Tibial artery (tissue), 4 donors: ENCODE results near the gene RNU6-8.

ENCODE experiments used
- DNase-seq, 2 donors: peaks; one replicate each; pipeline ENCODE4 v3.0.0-alpha.2; 2019
- H3K27ac ChIP-seq, 2 donors: fragments of 200-600 bp; sonication (generic) in 1 of 2; 1 replicate in 1 of 2; 2 replicates in 1 of 2; pipeline ENCODE4 v1.5.1; 2018 to 2019; ENCODE audit warnings: mild to moderate bottlenecking in 1 of 2
- H3K27me3 ChIP-seq, 2 donors: fragments of 200-600 bp; sonication (generic) in 1 of 2; one replicate each; pipeline versions ENCODE4 v1.5.1 to v1.6.0; 2016 to 2019
- H3K36me3 ChIP-seq, 3 donors: fragments of 200-600 bp; sonication (generic) in 2 of 3; one replicate each; pipeline ENCODE4 v1.5.1; 2016 to 2019; ENCODE audit warnings: mild to moderate bottlenecking in 2 of 3
- H3K4me1 ChIP-seq, 4 donors: fragments of 200-600 bp; sonication (generic) in 2 of 4; 1 replicate in 3 of 4; 2 replicates in 1 of 4; pipeline ENCODE4 v1.5.1; 2016 to 2019
- H3K4me3 ChIP-seq, 2 donors: fragments of 200-600 bp; sonication (generic) in 1 of 2; 1 replicate in 1 of 2; 2 replicates in 1 of 2; pipeline ENCODE4 v1.5.1; 2018 to 2019; ENCODE audit warnings: mild to moderate bottlenecking in 2 of 2
- H3K9me3 ChIP-seq, 3 donors: fragments of 200-600 bp; sonication (generic) in 1 of 3; one replicate each; pipeline ENCODE4 v1.5.1; 2016 to 2019
- intact Hi-C: fragments of 100-400 bp; cut with DNase I; formaldehyde crosslinking; loops from one replicate; pipeline ENCODE4 v1.15.0; 2023; ENCODE audit warnings: low total_unique reads
- TF ChIP-seq, protein P1 (sequence below), 2 experiments: fragments of 200-600 bp in 1 of 2; fragments of 450-650 bp in 1 of 2; IDR thresholded peaks; one replicate each; pipeline ENCODE4 v1.5.1; 2017 to 2019; ENCODE audit warnings: antibody characterized with exemption in 2 of 2, mild to moderate bottlenecking in 1 of 2, moderate library complexity in 1 of 2

The RNU6-8 gene

DNA sequence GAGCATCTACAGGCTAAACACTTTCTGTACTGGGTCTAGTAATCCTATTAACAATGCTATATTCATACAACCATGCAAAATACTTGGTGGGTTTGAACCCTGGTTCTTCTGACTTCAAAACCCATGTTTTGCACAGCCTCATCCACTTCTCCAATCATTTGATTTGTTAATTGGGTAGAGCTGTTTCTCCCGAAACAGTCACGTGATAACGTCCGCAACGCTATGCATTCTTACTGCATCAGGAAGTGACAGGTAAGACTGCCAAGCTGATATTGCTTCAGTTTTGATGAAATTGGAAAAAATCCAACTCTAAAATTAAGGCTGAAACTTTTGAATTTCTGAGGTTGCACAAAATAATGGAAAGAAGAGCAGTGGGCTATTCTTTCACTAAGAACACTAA is 31.6 kb downstream of the RNU6-8 start:
- Histone ChIP-seq H3K9me3 (no peaks in the 10 kb centered on the region), H3K27me3 (no peaks in the 10 kb centered on the region), H3K36me3 (no peaks in the 10 kb centered on the region), H3K4me3 (no peak overlapping the region), H3K27ac (no peak overlapping the region), H3K4me1 (no peaks in the 10 kb centered on the region)
- intact Hi-C loops: no loop called here
- TF ChIP-seq, protein P1, sequence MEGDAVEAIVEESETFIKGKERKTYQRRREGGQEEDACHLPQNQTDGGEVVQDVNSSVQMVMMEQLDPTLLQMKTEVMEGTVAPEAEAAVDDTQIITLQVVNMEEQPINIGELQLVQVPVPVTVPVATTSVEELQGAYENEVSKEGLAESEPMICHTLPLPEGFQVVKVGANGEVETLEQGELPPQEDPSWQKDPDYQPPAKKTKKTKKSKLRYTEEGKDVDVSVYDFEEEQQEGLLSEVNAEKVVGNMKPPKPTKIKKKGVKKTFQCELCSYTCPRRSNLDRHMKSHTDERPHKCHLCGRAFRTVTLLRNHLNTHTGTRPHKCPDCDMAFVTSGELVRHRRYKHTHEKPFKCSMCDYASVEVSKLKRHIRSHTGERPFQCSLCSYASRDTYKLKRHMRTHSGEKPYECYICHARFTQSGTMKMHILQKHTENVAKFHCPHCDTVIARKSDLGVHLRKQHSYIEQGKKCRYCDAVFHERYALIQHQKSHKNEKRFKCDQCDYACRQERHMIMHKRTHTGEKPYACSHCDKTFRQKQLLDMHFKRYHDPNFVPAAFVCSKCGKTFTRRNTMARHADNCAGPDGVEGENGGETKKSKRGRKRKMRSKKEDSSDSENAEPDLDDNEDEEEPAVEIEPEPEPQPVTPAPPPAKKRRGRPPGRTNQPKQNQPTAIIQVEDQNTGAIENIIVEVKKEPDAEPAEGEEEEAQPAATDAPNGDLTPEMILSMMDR (IDR thresholded peaks at IDR 0.05): no peak
- no peak for DNase-seq

DNA sequence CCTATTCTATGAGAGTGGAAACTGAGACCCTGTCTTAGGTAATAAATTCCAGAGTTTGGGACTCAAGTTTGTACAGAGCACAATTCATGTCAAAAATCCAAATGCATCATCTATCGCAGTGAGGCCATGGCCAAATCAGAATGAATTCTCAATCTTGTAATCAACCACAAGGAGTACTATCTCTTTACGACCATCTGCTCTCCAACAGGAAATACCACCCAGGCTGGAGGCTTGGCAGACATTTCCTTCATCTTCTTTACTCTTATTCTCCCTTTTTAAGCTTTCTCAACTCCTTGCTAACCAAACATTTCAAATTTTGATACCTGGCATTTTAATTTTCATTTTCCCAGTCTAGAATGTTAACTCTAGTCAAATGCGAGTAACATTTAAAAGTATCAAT is 33.9 kb downstream of the RNU6-8 start:
- H3K36me3 ChIP-seq: no peaks in the 10 kb centered on the region
- H3K4me3 ChIP-seq: no peak overlapping the region
- no peaks in the 10 kb centered on the region for H3K27me3 ChIP-seq
- H3K4me1 ChIP-seq: no peaks in the 10 kb centered on the region
- H3K27ac ChIP-seq: no peak overlapping the region
- intact Hi-C loops: no loop called here
- no peaks in the 10 kb centered on the region for H3K9me3 ChIP-seq
- TF ChIP-seq, protein P1 (IDR thresholded peaks at IDR 0.05): no peak
- DNase-seq: no peak

DNA sequence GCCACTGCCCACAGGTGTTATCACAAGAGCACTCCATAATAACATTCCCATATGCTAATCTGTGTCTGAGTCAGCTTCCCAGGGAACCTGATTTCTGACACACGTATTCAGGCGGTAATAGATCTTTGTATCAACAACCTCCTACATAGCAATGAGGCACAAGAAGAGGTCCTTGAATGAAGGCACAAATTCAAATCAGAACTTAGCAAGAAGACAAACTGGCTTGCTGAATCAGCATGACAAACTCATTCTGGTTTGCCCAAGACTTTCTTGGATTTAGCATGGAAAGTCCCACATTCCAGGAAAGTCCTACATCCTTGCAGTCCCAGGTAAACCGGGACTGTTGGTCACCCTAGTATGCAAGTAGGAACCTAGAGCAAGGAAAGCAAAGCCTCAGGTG is 35.2 kb downstream of the RNU6-8 start:
- DNase-seq: no peak
- intact Hi-C loops: no loop called here
- Histone ChIP-seq H3K4me1 (no peaks in the 10 kb centered on the region), H3K4me3 (no peak overlapping the region), H3K9me3 (no peaks in the 10 kb centered on the region), H3K36me3 (no peaks in the 10 kb centered on the region), H3K27ac (no peak overlapping the region), H3K27me3 (no peaks in the 10 kb centered on the region)
- TF ChIP-seq, protein P1 (IDR thresholded peaks at IDR 0.05): no peak

DNA sequence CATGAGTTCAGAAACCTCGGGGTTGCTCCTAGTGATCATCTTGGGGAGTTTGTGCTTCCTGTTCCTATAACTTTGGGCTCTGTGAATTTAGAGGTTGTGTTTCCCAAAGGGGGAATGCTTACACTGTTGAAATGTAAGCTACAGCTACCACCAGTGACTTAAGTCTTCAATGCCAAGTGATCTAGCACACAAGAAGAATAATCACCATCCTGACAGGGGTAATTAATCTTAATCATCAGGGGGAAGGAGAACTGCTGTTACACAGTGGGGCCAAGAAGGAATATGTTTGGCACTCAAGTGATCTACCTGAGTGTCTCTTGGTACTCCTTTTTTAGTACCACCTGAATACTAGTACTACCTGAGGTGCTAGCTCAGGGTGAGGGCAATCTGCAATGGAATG is 36.1 kb downstream of the RNU6-8 start:
- no peak for DNase-seq
- H3K4me1 ChIP-seq: no peaks in the 10 kb centered on the region
- H3K27me3 ChIP-seq: no peaks in the 10 kb centered on the region
- TF ChIP-seq, protein P1 (IDR thresholded peaks at IDR 0.05): no peak
- intact Hi-C loops: no loop called here
- H3K9me3 ChIP-seq: no peaks in the 10 kb centered on the region
- H3K27ac ChIP-seq: no peak overlapping the region
- H3K36me3 ChIP-seq: no peaks in the 10 kb centered on the region
- H3K4me3 ChIP-seq: no peak overlapping the region

DNA sequence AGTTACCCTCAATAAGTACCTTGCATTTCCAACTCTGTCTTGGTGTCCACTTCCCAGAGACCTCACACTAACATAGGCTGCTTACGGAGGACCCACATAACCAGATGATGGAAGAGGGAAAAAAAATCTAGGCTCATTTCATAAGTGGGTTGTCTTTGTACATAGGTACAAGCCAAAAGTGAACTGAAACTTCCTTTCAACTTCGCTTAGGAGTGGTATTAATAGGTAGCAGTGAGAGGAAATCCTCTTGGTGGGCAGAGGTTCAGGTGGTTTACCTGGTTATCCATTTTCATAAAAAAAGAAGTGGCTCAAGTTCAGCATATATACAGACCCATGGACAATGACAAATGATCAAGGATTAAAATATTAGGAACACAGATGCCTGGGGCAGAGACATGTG is 37.0 kb downstream of the RNU6-8 start:
- H3K27me3 ChIP-seq: no peaks in the 10 kb centered on the region
- intact Hi-C loops: no loop called here
- H3K9me3 ChIP-seq: no peaks in the 10 kb centered on the region

More for the DNA sequence above, 37.0 kb downstream of the RNU6-8 start:
- Histone ChIP-seq H3K4me1 (no peaks in the 10 kb centered on the region), H3K36me3 (no peaks in the 10 kb centered on the region), H3K27ac (no peak overlapping the region), H3K4me3 (no peak overlapping the region)
- TF ChIP-seq, protein P1 (IDR thresholded peaks at IDR 0.05): no peak
- DNase-seq: no peak
